ENCODE measurements around the gene RAB36.

Gene RAB36

DNA sequence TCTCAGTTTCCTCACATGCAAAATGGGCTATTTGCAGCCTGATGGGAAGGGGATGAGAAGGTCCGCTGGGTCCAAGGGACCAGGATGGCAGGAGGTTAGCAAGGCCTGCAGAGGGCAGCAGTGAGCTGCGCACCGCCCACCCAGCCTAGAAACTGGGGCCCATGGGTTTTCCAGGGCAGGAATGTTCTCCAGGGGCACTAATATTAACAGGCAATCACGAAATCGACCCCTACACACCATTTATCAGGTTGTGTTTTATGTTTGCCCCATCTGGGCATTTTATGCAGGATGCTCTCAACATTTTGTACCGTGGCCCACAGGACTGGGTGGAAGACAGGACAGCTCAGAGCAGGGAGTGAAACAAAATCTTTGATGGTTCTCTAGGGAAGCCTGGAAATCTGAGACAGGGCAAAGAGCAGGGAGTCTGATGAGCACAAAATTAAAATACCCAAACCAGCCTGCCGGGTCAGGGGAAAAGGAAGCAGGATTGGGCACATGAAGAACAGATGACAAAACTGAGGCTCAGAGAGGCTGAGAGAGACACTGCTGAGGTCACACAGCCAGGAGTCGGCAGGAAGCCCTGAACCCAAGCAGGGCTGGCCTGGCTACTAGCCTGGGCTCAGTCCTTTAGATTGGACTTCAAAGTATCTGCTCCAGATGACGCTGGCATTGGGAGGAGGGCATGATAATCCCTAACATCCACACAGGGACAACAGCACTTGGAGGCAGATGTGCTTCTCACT is 33.4 kb downstream of the RAB36 start:
- no peak overlapping the region for H3K4me3 ChIP-seq (ENCODE audit: low read length)
- TF ChIP-seq CTCF (IDR thresholded peaks at IDR 0.05; ENCODE audit: insufficient read depth, low read depth, low read length, missing control alignments): peak; percentile 98
- peak; percentile 61 for DNase-seq (ENCODE audit: low read depth)

- TF ChIP-seq CTCF (IDR thresholded peaks at IDR 0.05; ENCODE audit: insufficient read depth, low read depth, low read length, missing control alignments): no peak
- peak; percentile 39 for DNase-seq (ENCODE audit: low read depth)
- peak overlapping the region; percentile 38 for H3K4me3 ChIP-seq (ENCODE audit: low read length)
Measured at GRCh38 chr22:23179381-23180299, 34.4 kb downstream of the RAB36 start.

- peak within 1 kb of the TSS; percentile 74 for H3K4me3 ChIP-seq (ENCODE audit: low read length)
- no peak for TF ChIP-seq CTCF (IDR thresholded peaks at IDR 0.05; ENCODE audit: insufficient read depth, low read depth, low read length, missing control alignments)
- peak; percentile 83 for DNase-seq (ENCODE audit: low read depth)
Measured at GRCh38 chr22:23180301-23180892, 35.1 kb downstream of the RAB36 start, which contains the start of gene BCR. TSS of gene BCR (plus strand) at chr22:23180509. CDS start at chr22:23180961, 452 bp downstream.

- no peak for TF ChIP-seq CTCF (IDR thresholded peaks at IDR 0.05; ENCODE audit: insufficient read depth, low read depth, low read length, missing control alignments)
- peak; percentile 43 for DNase-seq (ENCODE audit: low read depth)
- H3K4me3 ChIP-seq (ENCODE audit: low read length): peak overlapping the region; percentile 74
Measured at GRCh38 chr22:23180893-23181720, 35.8 kb downstream of the RAB36 start.

GRCh38 chr22:23181721-23182308 is 36.5 kb downstream of the RAB36 start:
- peak; percentile 9 for DNase-seq (ENCODE audit: low read depth)
- TF ChIP-seq CTCF (IDR thresholded peaks at IDR 0.05; ENCODE audit: insufficient read depth, low read depth, low read length, missing control alignments): no peak
- peak overlapping the region; percentile 70 for H3K4me3 ChIP-seq (ENCODE audit: low read length)
